OCI-LY1 (cell line): ENCODE measurements around the gene PRSS1.
A peak's percentile ranks its signal among the peaks of the same experiment; 100 is the strongest.

Source experiments
- H2AFZ ChIP-seq: fragments of 200-600 bp; sonication (generic), shearing (Covaris generic); 2 replicates; pipeline ENCODE4 v1.6.0; 2014; ENCODE audit warnings: antibody characterized with exemption, mild to moderate bottlenecking, low read length
- H3F3A ChIP-seq: fragments of 200-600 bp; sonication (generic), shearing (Covaris generic); 2 replicates; pipeline ENCODE4 v1.6.0; 2014; ENCODE audit warnings: mild to moderate bottlenecking, antibody characterized with exemption, low read length, moderate library complexity; ENCODE audit not compliant: insufficient read depth
- H3K27ac ChIP-seq: fragments of 200-600 bp; sonication (generic); 2 replicates; pipeline ENCODE4 v1.5.1; 2014; ENCODE audit warnings: low read length, mixed run types, mild to moderate bottlenecking, low read depth; ENCODE audit not compliant: poor library complexity, severe bottlenecking
- H3K27me3 ChIP-seq: fragments of 200-600 bp; sonication (generic); 2 replicates; pipeline ENCODE4 v1.6.0; 2014; ENCODE audit warnings: antibody characterized with exemption, mild to moderate bottlenecking, low read length, moderate library complexity; ENCODE audit not compliant: insufficient read depth
- H3K36me3 ChIP-seq: fragments of 200-600 bp; sonication (generic); 2 replicates; pipeline ENCODE4 v1.6.1; 2014; ENCODE audit warnings: mild to moderate bottlenecking, antibody characterized with exemption, low read length, moderate library complexity, mixed read lengths; ENCODE audit not compliant: insufficient read depth
- H3K4me1 ChIP-seq: fragments of 200-600 bp; sonication (generic); 2 replicates; pipeline ENCODE4 v1.5.1; 2014; ENCODE audit warnings: mild to moderate bottlenecking, low read length, moderate library complexity; ENCODE audit not compliant: insufficient read depth, severe bottlenecking
- H3K4me2 ChIP-seq: fragments of 200-600 bp; sonication (generic), shearing (Covaris generic); 2 replicates; pipeline ENCODE4 v1.6.1; 2014; ENCODE audit warnings: low read length
- H3K4me3 ChIP-seq: fragments of 200-600 bp; sonication (generic); 2 replicates; pipeline ENCODE4 v1.5.1; 2014; ENCODE audit warnings: low read length, low read depth, mild to moderate bottlenecking, mixed read lengths; ENCODE audit not compliant: poor library complexity, severe bottlenecking
- H3K79me2 ChIP-seq: fragments of 200-600 bp; shearing (Covaris generic); 2 replicates; pipeline ENCODE4 v1.6.1; 2016; ENCODE audit warnings: mixed run types, low read length, mixed read lengths; ENCODE audit not compliant: insufficient read depth
- H3K9ac ChIP-seq: fragments of 200-600 bp; sonication (generic), shearing (Covaris generic); 2 replicates; pipeline ENCODE4 v1.6.1; 2014; ENCODE audit warnings: mild to moderate bottlenecking, low read length, mixed read lengths
- H3K9me2 ChIP-seq: fragments of 200-600 bp; sonication (generic), shearing (Covaris generic); 2 replicates; pipeline ENCODE4 v1.6.1; 2014; ENCODE audit warnings: low read depth, mild to moderate bottlenecking, low read length, mixed read lengths
- H3K9me3 ChIP-seq: fragments of 200-600 bp; shearing (Covaris generic); 2 replicates; pipeline ENCODE4 v1.6.1; 2014; ENCODE audit warnings: low read length, mixed read lengths
- H4K20me1 ChIP-seq: fragments of 200-600 bp; sonication (generic), shearing (Covaris generic); 2 replicates; pipeline ENCODE4 v1.6.0; 2016; ENCODE audit warnings: mild to moderate bottlenecking, low read length; ENCODE audit not compliant: insufficient read depth
- EZH2 ChIP-seq: fragments of 200-600 bp; sonication (generic), shearing (Covaris generic); IDR thresholded peaks from 2 replicates; pipeline ENCODE4 v1.8.0; 2017; ENCODE audit warnings: borderline replicate concordance, mixed run types, mild to moderate bottlenecking, antibody characterized with exemption, low read length, moderate library complexity, mixed read lengths
- TF ChIP-seq, protein P1 (sequence below): fragments of 200-600 bp; sonication (generic), shearing (Covaris generic); IDR thresholded peaks from 2 replicates; pipeline ENCODE4 v1.5.1; 2017; ENCODE audit warnings: mild to moderate bottlenecking, antibody characterized with exemption, low read length, moderate library complexity, mixed read lengths

PRSS1 gene

DNA sequence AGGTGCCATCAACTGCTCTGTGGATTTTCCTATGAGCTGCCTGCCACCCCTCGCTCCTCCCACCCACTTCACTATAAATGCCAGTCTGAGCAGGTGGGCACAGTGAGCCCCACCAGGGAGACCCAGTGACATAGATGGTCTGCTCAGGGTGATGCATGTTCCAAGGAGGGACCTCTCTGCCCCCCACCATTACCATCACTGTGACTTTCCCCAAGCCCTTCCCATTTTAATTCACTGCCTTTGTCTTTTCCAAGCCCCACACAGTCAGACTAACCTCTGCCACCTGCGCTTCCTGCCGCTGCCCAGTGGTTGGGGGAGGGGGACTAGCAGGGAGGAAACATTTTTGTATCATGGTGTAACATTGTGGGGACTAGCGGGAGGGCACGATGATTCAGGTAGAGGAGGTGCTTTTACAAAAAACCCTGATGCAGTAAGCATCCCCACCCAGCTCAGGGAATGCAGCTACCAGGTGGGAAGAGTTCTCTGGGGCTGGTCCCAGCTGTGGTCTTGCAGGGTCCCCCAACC, 46.1 kb downstream of the PRSS1 start:
- Histone ChIP-seq H3K4me3 (peak overlapping the region; percentile 62), H3K9me2 (no peaks in the 10 kb centered on the region), H3K79me2 (no peaks in the 10 kb centered on the region), H3K36me3 (no peaks in the 10 kb centered on the region), H3K9me3 (no peaks in the 10 kb centered on the region), H3F3A (no peaks in the 10 kb centered on the region), H2AFZ (no peak overlapping the region), H3K9ac (peak overlapping the region; percentile 69), H3K4me1 (peaks cover 60% of the 10 kb centered on the region), H3K27ac (peak overlapping the region; percentile 73), H4K20me1 (no peaks in the 10 kb centered on the region), H3K27me3 (no peaks in the 10 kb centered on the region), H3K4me2 (peak overlapping the region; percentile 66)
- TF ChIP-seq, protein P1, sequence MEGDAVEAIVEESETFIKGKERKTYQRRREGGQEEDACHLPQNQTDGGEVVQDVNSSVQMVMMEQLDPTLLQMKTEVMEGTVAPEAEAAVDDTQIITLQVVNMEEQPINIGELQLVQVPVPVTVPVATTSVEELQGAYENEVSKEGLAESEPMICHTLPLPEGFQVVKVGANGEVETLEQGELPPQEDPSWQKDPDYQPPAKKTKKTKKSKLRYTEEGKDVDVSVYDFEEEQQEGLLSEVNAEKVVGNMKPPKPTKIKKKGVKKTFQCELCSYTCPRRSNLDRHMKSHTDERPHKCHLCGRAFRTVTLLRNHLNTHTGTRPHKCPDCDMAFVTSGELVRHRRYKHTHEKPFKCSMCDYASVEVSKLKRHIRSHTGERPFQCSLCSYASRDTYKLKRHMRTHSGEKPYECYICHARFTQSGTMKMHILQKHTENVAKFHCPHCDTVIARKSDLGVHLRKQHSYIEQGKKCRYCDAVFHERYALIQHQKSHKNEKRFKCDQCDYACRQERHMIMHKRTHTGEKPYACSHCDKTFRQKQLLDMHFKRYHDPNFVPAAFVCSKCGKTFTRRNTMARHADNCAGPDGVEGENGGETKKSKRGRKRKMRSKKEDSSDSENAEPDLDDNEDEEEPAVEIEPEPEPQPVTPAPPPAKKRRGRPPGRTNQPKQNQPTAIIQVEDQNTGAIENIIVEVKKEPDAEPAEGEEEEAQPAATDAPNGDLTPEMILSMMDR, result no peak

DNA sequence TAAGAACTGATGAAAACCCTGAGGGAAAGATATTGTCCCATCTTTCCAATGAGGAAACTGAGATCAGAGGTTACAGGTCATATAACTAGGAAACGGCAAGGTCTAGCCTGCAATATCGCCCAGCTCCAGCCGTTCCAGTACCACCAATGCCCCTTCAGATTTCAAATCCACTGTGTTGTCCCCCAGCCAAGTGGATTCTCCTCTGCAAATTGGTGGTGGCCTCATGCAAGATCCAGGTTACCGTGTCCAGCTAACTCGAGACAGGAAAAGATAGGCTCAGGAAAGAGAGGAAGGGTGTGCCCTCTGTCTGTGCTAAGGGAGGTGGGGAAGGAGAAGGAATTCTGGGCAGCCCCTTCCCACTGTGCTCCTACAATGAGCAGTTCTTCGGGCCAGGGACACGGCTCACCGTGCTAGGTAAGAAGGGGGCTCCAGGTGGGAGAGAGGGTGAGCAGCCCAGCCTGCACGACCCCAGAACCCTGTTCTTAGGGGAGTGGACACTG, 46.8 kb downstream of the PRSS1 start:
- no peaks in the 10 kb centered on the region for H3K9me2 ChIP-seq
- no peaks in the 10 kb centered on the region for H3F3A ChIP-seq
- peak overlapping the region; percentile 66 for H3K4me2 ChIP-seq
- H3K36me3 ChIP-seq, result no peaks in the 10 kb centered on the region
- TF ChIP-seq EZH2, result no peak
- TF ChIP-seq, protein P1, result no peak
- no peaks in the 10 kb centered on the region for H3K27me3 ChIP-seq
- H3K79me2 ChIP-seq, result no peaks in the 10 kb centered on the region
- no peak overlapping the region for H2AFZ ChIP-seq
- H3K27ac ChIP-seq, result peak overlapping the region; percentile 73
- H3K9me3 ChIP-seq, result no peaks in the 10 kb centered on the region
- peak overlapping the region; percentile 62 for H3K4me3 ChIP-seq
- H4K20me1 ChIP-seq, result no peaks in the 10 kb centered on the region
- H3K4me1 ChIP-seq, result peaks cover 54% of the 10 kb centered on the region
- H3K9ac ChIP-seq, result peak overlapping the region; percentile 69

DNA sequence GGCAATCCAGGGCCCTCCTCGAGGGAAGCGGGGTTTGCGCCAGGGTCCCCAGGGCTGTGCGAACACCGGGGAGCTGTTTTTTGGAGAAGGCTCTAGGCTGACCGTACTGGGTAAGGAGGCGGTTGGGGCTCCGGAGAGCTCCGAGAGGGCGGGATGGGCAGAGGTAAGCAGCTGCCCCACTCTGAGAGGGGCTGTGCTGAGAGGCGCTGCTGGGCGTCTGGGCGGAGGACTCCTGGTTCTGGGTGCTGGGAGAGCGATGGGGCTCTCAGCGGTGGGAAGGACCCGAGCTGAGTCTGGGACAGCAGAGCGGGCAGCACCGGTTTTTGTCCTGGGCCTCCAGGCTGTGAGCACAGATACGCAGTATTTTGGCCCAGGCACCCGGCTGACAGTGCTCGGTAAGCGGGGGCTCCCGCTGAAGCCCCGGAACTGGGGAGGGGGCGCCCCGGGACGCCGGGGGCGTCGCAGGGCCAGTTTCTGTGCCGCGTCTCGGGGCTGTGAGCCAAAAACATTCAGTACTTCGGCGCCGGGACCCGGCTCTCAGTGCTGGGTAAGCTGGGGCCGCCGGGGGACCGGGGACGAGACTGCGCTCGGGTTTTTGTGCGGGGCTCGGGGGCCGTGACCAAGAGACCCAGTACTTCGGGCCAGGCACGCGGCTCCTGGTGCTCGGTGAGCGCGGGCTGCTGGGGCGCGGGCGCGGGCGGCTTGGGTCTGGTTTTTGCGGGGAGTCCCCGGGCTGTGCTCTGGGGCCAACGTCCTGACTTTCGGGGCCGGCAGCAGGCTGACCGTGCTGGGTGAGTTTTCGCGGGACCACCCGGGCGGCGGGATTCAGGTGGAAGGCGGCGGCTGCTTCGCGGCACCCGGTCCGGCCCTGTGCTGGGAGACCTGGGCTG, 47.5 kb downstream of the PRSS1 start:
- no peaks in the 10 kb centered on the region for H3K79me2 ChIP-seq
- H3K4me1 ChIP-seq, result peaks cover 54% of the 10 kb centered on the region
- H3K27me3 ChIP-seq, result no peaks in the 10 kb centered on the region
- H3K9me3 ChIP-seq, result no peaks in the 10 kb centered on the region
- no peaks in the 10 kb centered on the region for H3F3A ChIP-seq
- no peaks in the 10 kb centered on the region for H4K20me1 ChIP-seq
- H3K9ac ChIP-seq, result peak overlapping the region; percentile 69
- H3K9me2 ChIP-seq, result no peaks in the 10 kb centered on the region
- TF ChIP-seq, protein P1, result no peak
- TF ChIP-seq EZH2, result no peak
- no peaks in the 10 kb centered on the region for H3K36me3 ChIP-seq
- H2AFZ ChIP-seq, result no peak overlapping the region
- peak overlapping the region; percentile 66 for H3K4me2 ChIP-seq
- peak overlapping the region; percentile 62 for H3K4me3 ChIP-seq
- H3K27ac ChIP-seq, result peak overlapping the region; percentile 73
